NCI-H1436 treated with DMSO at 0.1 percent for 48 hours (cell line): Measurements from ENCODE around the gene FFAR3.
"Not testable (repeated sequence)": the region's sequence is repeated elsewhere in the genome, so short reads cannot be mapped to it uniquely, and the experiment has no call there.

ENCODE experiments used
- DNase-seq: peaks from one replicate; lab custom pipeline; 2025; lab: John Stamatoyannopoulos, UW

FFAR3 gene

GRCh38 chr19:35377656-35378055, 19.4 kb downstream of the FFAR3 start:
- no peak for DNase-seq

- DNase-seq: no peak
Measured at GRCh38 chr19:35378356-35378755, 20.1 kb downstream of the FFAR3 start.

DNA sequence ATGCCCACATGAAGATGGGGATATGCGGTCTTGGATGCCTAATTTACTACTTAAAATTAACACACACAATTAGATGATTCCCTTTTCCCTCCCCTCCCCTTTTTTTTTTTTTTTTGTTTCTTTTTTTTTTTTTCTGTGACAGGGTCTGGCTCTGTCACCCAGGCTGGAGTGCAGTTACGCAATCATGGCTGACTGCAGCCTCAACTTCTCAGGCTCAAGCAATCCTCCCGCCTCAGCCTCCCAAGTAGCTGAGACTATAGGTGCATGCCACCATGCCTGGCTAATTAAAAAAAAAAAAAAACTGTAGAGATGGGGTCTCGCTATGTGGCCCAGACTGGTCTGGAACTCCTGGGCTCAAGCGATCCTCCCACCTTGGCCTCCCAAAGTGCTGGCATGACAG, 21.3 kb downstream of the FFAR3 start:
- DNase-seq: not testable (repeated sequence)

DNA sequence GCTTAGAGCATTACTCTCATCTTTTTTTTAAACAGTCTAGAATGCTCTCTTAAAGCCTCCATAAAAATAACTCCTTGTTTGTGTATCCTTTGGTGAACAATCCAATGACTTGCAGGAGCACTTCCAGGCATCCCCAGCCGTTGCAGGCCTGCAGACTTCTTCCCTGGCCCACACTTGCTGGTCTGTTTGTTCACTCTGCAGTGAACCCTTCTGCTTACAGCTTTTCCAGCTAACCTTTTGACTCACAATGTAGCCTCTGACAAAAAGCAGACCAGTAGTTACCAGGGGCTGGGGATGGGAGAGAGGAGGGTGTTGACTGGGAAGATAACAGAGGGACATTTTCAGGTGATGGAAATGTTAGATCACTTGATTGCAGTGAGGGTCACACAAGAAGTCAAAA, 21.7 kb downstream of the FFAR3 start:
- no peak for DNase-seq

- DNase-seq: no peak
Measured at GRCh38 chr19:35380450-35381124, 22.3 kb downstream of the FFAR3 start.

DNA sequence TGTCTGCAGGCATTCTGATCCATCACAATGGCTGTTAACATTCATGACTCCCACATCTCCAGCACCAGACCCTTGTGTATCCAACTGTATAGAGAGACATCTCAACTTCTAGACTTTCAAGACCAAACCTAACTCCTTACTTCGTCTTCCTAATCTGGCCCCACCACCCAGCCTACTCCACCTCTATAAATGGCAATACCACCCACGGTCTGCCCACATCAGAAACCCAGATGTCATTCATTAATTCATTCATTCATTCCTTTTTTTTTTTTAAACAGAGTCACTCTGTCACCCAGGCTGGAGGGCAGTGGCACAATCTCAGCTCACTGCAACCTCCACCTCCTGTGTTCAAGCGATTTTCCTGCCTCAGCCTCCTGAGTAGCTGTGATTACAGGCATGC, 23.1 kb downstream of the FFAR3 start:
- no peak for DNase-seq

DNA sequence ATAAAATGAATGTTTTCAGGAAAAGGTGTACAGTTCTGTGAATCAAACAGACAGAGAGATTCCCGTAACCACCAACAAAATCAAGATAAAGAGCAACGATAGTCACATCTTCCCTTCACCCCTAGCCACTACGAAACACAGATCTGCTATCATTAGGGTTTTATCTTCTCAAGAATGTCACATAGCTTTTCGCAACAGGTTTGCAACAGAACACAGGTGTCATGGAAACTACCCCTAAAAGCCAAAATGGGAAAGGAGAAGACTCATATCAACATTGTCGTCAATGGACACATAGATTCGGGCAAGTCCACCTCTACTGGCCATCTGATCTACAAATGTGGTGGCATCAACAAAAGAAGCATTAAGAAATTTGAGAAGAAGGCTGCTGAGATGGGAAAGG, 23.7 kb downstream of the FFAR3 start:
- no peak for DNase-seq

- DNase-seq: no peak
Measured at GRCh38 chr19:35383536-35383935, 25.3 kb downstream of the FFAR3 start.

DNA sequence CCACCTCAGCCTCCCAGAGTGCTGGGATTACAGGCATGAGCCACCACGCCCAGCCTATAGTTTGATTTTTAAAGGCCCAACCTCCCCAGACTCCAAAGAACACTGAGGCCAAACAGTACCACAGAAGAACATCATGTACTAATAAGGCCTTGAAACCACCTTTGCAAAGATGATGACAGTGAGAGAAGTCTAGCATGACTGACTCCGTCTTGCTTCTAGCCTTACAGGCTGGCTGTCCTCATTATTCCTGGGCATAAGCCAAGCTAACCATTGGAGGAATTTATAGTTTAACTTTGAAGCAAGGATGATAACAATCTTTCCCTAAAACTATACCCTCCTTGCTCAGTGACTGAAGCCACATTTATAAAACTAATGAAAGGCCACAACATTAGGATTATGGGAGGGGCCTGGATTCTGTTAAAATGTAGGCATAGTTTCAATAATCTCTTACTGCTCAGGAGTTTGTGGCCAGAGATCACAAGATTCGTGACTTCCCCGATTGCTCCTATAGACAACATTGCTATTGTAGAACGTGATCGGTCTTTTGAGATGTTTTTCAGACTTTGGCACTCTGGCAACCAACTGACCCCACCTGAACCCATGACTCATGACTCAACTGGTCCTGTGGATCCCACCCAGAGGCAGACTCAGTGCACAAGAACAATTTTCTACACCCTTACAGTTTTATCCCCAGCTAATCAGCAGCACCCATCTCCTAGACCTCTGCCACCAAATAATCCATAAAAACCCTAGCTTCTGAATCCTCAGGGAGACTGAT, 30.2 kb downstream of the FFAR3 start:
- no peak for DNase-seq

GRCh38 chr19:35389192-35389861, 31.1 kb downstream of the FFAR3 start:
- no peak for DNase-seq

- DNase-seq: no peak
Measured at GRCh38 chr19:35392742-35393715, 34.8 kb downstream of the FFAR3 start.

DNA sequence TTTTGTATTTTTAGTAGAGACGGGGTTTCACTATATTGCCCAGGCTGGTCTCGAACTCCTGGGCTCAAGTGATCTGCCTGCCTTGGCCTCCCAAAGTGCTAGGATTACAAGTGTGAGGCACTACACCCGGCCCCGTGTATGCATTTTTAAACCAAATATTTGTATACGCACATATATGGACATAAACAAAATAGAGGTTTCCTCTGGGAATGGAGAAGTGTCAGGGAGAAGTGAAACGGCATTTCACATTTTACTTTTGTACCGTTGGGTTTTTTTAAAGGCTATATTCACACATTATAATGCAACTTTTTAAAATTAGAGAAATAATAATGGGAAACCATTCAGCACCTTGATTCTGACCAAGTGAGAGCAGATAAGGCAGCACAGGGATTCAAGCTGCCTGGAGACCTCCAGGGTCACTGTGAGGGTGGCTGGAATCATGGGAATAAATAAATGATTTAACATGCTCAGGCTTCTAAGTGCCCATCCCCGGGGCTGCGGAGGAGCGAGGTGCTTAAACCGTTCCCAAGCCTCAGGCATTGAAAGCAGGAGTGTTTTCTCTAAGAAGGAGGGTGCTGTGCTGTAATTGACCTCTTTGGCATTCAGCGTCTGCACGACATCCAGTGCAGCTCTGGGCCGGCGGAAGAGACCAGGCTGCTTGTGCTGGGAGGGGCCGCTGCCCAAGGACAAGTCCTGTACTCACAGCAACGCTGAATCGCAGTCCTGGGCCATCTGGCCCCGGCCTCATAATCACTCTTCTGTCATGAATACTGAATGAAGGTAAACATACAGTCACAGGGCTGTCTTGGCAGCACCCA, 37.3 kb downstream of the FFAR3 start:
- no peak for DNase-seq

- DNase-seq: no peak
Measured at GRCh38 chr19:35396240-35396885, 38.1 kb downstream of the FFAR3 start.

- no peak for DNase-seq
Measured at GRCh38 chr19:35397064-35397463, 38.8 kb downstream of the FFAR3 start.

GRCh38 chr19:35398570-35398969, 40.3 kb downstream of the FFAR3 start:
- DNase-seq: no peak

GRCh38 chr19:35399231-35399630, 41.0 kb downstream of the FFAR3 start:
- no peak for DNase-seq

DNA sequence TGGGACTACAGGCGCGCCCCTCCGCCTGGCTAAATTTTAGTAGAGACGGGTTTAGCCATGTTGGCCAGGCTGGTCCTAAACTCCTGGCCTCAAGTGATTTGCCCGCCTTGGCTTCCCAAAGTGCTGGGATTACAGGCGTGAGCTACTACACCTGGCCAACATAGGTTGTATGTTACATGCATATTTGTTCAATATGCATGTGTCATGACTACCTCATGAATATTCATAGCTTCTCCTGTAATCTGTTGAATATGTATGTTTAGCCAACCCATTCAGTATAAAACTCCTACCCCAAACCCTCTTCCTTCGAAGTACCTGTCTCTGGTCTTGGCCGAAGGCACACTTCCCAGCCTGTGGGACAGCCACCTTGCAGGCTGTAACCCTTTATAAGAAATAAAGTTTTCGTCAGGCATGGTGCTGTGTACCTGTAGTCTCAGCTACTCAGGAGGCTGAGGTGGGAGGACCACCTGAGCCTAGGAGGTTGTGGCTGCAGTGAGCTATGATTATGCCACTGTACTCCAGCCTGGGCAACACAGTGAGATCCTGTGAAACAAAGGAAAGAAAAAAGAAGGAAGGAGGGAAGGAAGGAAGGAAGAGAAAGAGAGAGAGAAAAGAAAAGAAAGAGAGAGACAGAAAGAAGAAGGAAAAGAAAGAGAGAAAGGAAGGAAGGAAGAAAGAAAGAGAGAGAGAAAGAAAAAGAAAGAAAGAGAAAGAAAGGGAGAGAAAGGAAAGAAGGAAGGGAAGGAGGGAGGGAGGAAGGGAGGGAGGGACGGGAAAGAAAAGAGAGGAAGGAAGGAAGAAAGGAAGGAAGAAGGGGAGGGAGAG, 41.9 kb downstream of the FFAR3 start:
- DNase-seq: no peak

DNA sequence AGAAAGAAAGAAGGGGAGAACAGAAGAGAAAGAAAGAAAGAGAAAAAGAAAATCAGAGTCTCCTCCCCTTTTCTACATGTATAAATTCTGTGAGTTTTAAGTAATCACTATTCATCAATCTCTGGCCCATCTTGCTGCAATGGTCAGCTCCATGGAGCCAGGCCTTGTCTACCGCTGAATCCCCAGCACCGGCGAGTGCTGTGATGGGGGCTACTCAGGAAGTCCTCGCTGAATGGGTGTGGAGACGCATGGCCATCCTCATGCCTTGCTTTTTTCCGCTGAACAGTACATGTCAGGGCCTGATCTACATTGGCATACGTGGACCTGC, 42.5 kb downstream of the FFAR3 start:
- no peak for DNase-seq

DNA sequence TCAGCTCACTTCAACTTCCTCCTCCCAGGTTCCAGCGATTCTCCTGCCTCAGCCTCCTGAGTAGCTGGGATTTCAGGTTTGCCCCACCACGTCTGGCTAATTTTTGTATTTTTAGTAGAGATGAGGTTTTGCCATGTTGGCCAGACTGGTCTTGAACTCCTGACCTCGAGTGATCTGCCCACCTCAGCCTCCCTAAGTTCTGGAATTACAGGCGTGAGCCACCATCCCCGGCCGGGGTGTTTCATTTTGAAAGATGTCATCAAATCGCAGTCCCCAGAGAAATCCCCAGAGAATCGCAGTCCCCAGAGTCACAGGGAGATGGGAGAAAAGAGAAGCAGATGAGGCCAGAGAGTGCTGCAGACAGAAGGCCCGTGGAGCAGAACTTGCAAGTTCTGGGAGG, 43.2 kb downstream of the FFAR3 start:
- DNase-seq: not testable (repeated sequence)
